Stimulated activated CD4-positive, alpha-beta T cell treated with anti-CD3 and anti-CD28 coated beads, Interleukin-1b, Interleukin-23, amount 100 ng/mL, for 4 hours (primary cell): Measurements from ENCODE around the gene FH.

Experiments
- DNase-seq, 2 donors: peaks; one replicate each; pipeline ENCODE4 v3.0.0-alpha.2; 2020; ENCODE audit warnings: low read depth in 2 of 2

The FH gene

GRCh38 chr1:241459186-241459802 lies 60.3 kb downstream of the FH start:
- DNase-seq = no peak

DNA sequence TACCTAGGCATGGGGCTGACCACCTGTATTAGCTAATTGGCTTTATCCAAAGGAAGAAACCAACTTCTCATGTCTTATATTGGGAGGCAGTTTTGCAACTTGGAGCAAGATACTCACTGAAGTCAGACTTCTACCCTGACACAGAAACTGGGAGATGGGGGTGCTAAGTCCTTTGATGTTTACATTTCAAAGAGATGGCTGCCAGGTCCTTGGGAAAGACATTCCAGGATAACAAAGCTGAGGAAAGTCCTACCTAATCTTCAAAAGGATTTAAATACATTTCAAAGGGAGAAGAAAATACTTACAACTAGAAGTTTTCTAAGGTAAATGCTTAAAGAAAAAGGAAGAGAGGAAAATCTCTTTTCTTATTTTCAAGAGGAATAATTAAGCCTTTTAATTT lies 62.1 kb downstream of the FH start:
- no peak for DNase-seq

GRCh38 chr1:241456743-241457142 lies 62.8 kb downstream of the FH start:
- no peak for DNase-seq

DNA sequence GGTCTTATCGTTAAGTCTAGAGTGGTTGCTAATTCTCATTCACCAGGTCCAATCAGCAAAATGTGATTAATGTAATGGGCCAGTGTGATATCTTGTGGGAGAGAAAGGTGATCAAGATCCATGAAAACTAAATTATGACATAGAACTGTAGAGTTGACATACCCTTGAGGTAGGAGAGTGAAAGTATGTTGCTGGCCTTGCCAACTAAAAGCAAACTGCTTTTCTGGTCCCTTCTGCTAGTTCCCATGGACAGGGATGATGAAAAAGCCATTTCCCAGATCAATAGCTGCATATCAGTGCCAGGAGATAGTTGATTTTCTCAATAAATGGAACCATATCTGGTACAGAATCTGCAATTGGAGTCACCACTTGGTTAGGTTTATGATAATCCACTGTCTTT lies 65.8 kb downstream of the FH start:
- no peak for DNase-seq

DNA sequence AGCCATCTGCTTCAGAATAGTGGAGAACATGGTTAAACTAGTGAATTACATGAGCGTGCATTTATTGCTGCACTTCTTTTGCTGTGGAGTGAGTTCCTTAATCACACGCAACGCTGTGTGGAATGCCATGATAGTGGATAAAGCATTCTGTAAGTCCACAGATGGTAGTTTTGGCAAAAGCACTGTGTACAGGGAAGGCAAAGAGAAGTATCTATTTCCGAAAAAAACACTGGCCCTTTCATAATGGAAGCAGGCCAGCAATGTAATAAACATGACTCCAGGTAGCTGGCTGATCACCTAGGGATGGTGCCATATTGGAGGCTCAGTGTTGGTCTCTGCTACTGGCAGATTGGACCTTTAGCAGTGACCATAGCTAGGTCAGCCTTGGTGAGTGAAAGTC lies 67.6 kb downstream of the FH start:
- no peak for DNase-seq
